Measurements from ENCODE around the gene KDM1B. TPM values are rescaled to one million over a fixed set of nuclear protein-coding genes. Genes with fewer than 3 reads are reported as not detected.

Gene KDM1B
- total RNA-seq, 2 donors from 2014 or later = 28.4 to 43.5 TPM

GRCh38 chr6:18189196-18189595 is 34.0 kb downstream of the KDM1B start:
- Histone ChIP-seq H3K4me1 (peaks cover 6% of the 10 kb centered on the region), H3K9ac (ENCODE audit: low read depth in 2 of 2, low read length in 2 of 2) (no peak overlapping the region), H3K9me3 (no peaks in the 10 kb centered on the region), H3K27ac (no peak overlapping the region), H3K36me3 (no peaks in the 10 kb centered on the region), H3K27me3 (no peaks in the 10 kb centered on the region), H3K4me3 (no peak overlapping the region)
- no peak for DNase-seq
- no peak for TF ChIP-seq CTCF (IDR thresholded peaks at IDR 0.05)
- intact Hi-C loops (cut with DNase I) = no loop called here

GRCh38 chr6:18192026-18192425 is 36.8 kb downstream of the KDM1B start:
- Histone ChIP-seq H3K4me3 (no peak overlapping the region), H3K4me1 (no peaks in the 10 kb centered on the region), H3K27ac (no peak overlapping the region), H3K9ac (ENCODE audit: low read depth in 2 of 2, low read length in 2 of 2) (no peak overlapping the region), H3K9me3 (no peaks in the 10 kb centered on the region), H3K36me3 (no peaks in the 10 kb centered on the region), H3K27me3 (no peaks in the 10 kb centered on the region)
- intact Hi-C loops (cut with DNase I) = no loop called here
- TF ChIP-seq CTCF (IDR thresholded peaks at IDR 0.05) = no peak
- DNase-seq = no peak

GRCh38 chr6:18203786-18204185 is 48.6 kb downstream of the KDM1B start:
- Histone ChIP-seq H3K36me3 (no peaks in the 10 kb centered on the region), H3K4me3 (no peak overlapping the region), H3K9me3 (no peaks in the 10 kb centered on the region), H3K27ac (no peak overlapping the region), H3K9ac (ENCODE audit: low read depth in 2 of 2, low read length in 2 of 2) (no peak overlapping the region), H3K27me3 (no peaks in the 10 kb centered on the region), H3K4me1 (no peaks in the 10 kb centered on the region)
- no peak for TF ChIP-seq CTCF (IDR thresholded peaks at IDR 0.05)
- intact Hi-C loops (cut with DNase I) = no loop called here
- DNase-seq = no peak

GRCh38 chr6:18204691-18205090 is 49.5 kb downstream of the KDM1B start:
- Histone ChIP-seq H3K4me3 (no peak overlapping the region), H3K9ac (ENCODE audit: low read depth in 2 of 2, low read length in 2 of 2) (no peak overlapping the region), H3K36me3 (no peaks in the 10 kb centered on the region), H3K27me3 (no peaks in the 10 kb centered on the region), H3K9me3 (no peaks in the 10 kb centered on the region), H3K27ac (no peak overlapping the region), H3K4me1 (no peaks in the 10 kb centered on the region)
- no peak for TF ChIP-seq CTCF (IDR thresholded peaks at IDR 0.05)
- intact Hi-C loops (cut with DNase I) = no loop called here
- no peak for DNase-seq

GRCh38 chr6:18206591-18206990 is 51.4 kb downstream of the KDM1B start:
- DNase-seq = no peak
- Histone ChIP-seq H3K4me3 (no peak overlapping the region), H3K9me3 (no peaks in the 10 kb centered on the region), H3K9ac (ENCODE audit: low read depth in 2 of 2, low read length in 2 of 2) (no peak overlapping the region), H3K27ac (no peak overlapping the region), H3K4me1 (no peaks in the 10 kb centered on the region), H3K27me3 (no peaks in the 10 kb centered on the region), H3K36me3 (no peaks in the 10 kb centered on the region)
- no peak for TF ChIP-seq CTCF (IDR thresholded peaks at IDR 0.05)
- intact Hi-C loops (cut with DNase I) = no loop called here

- no peak overlapping the region for H3K27ac ChIP-seq
- H3K4me3 ChIP-seq = no peak overlapping the region
- TF ChIP-seq CTCF (IDR thresholded peaks at IDR 0.05) = no peak
- no peaks in the 10 kb centered on the region for H3K27me3 ChIP-seq
- no peaks in the 10 kb centered on the region for H3K36me3 ChIP-seq
- no peak for DNase-seq
- intact Hi-C loops (cut with DNase I) = no loop called here
- H3K9me3 ChIP-seq = no peaks in the 10 kb centered on the region
- H3K4me1 ChIP-seq = no peaks in the 10 kb centered on the region
- no peak overlapping the region for H3K9ac ChIP-seq (ENCODE audit: low read depth in 2 of 2, low read length in 2 of 2)
Observed at GRCh38 chr6:18207438-18207837, 52.2 kb downstream of the KDM1B start.

Measured in colonic mucosa (tissue), 4 donors.